Left renal cortex interstitium (tissue), 4 donors: Measurements from ENCODE around the gene CCDC85C. TPM values are rescaled to one million over a fixed set of nuclear protein-coding genes. Genes with fewer than 3 reads are reported as not detected.
"Not testable (repeated sequence)": the region's sequence is repeated elsewhere in the genome, so short reads cannot be mapped to it uniquely, and the experiment has no call there.

Source experiments
- DNase-seq, 4 donors: peaks; one replicate each; pipeline ENCODE4 v3.0.0-alpha.2; 2013; ENCODE audit warnings: low read depth in 4 of 4, low spot score in 2 of 4, missing footprints in 1 of 4
- polyA plus RNA-seq, 4 donors: library from polyadenylated mRNA; unstranded; fragments of 120-200 nt; gene quantifications; one replicate each; pipeline ENCODE4 v1.2.1, GENCODE V29; 2013; ENCODE audit not compliant: insufficient read length in 4 of 4

CCDC85C gene
- polyA plus RNA-seq = 10 to 100 TPM; 24.9 to 40.0 (median 30.9) TPM

- DNase-seq = no peak
These were observed at the start of gene CCDC85C for GRCh38 chr14:99603471-99604277. TSS of gene CCDC85C (minus strand) at chr14:99604207. CDS start at chr14:99603959, 248 bp downstream.

- no peak for DNase-seq
These were observed 48.1 kb upstream of the CCDC85C start for GRCh38 chr14:99651953-99652746.

GRCh38 chr14:99650189-99650588 is 46.2 kb upstream of the CCDC85C start:
- DNase-seq = no peak

DNA sequence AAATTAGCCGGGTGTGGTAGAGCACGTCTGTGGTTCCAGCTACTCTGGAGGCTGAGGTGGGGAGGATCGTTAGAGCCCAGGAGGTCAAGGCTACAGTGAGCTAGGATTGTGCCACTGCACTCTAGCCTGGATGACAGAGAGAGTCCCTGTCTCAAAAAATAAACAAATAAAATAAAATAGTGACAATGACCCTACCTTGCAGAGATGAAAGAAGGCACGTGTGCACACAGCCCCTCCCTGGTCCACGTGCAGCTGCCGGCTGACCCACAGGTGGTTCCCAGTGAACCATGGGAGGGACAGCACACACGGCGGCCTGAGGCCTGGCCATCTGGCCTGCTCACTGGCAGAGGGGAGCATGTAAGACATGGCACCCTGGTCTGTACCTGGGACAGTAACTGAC is 45.6 kb upstream of the CCDC85C start:
- DNase-seq = no peak

- DNase-seq = no peak
These were observed 45.2 kb upstream of the CCDC85C start for GRCh38 chr14:99649219-99649618.

GRCh38 chr14:99648027-99648784 is 44.2 kb upstream of the CCDC85C start:
- no peak for DNase-seq

GRCh38 chr14:99647411-99647810 is 43.4 kb upstream of the CCDC85C start:
- no peak for DNase-seq

DNA sequence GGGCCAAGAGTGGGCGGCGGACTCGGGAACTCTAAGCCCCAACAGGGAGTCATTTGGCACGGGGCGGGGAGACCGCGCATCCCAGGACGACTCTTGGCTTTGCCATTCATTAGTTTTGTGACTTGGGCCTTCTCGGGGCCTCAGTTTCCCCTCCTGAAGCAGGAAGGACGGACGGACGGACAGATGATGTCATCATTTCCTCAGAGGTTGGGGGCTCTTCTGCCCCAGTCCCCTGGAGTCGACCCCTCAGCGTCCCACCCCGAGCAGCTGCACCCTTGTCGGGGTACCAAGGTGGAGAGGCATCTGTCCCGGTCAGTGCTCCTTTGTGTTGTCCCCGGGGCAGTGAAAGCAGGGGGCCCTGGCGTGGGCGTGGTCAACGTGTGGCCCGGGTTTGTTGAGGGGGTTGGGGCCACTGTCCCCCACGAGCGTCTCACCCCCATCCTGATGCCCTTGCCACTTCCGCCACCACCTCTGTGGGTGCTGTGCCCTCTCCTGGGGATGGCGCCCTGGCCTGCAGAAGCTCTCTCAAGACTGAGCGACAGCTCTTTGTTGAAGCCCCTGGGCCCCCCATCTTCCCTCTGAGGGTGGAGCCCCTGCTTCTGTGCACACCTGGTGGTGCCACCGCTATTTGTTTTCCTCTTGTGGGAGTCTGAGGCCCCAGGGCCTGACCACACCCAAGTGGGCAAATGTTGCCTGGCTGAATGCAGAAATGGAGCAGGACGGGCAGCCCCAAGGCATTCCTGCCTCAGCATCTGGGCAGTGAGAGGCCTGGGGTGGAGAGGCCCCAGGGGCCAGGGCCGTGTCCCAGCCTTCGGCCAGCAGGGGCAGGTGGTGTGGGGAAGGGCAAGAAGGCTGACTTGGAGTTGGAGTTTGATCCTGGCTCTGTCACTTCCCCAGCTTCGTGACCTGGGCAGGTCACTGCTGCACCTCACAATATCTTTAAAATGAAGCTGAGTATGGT is 41.8 kb upstream of the CCDC85C start:
- DNase-seq = no peak

GRCh38 chr14:99644723-99645544 is 40.9 kb upstream of the CCDC85C start, which contains the start of gene HHIPL1:
TSS of gene HHIPL1 (plus strand) at chr14:99645129. CDS start at chr14:99645208, 79 bp downstream.
- DNase-seq = no peak

- no peak for DNase-seq
These were observed 40.1 kb upstream of the CCDC85C start for GRCh38 chr14:99644035-99644587.

- no peak for DNase-seq
These were observed 39.3 kb upstream of the CCDC85C start for GRCh38 chr14:99643343-99643742.

DNA sequence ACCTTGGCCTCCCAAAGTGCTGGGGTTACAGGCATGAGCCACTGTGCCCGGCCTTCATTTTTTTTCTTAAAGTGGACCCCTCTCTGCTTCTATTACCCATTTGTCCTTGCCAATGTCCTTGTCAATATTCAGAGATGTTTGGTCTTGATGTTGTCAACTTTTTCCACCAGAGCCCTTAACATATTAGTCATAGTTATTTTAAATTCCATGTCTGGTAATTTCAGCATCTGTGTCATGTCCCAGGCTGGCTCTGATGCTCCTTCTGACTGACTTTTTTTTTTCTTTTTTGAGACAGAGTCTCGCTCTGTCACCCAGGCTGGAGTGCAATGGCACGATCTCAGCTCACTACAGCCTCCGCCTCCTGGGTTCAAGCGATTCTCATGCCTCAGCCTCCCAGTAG is 38.8 kb upstream of the CCDC85C start:
- not testable (repeated sequence) for DNase-seq

GRCh38 chr14:99637624-99638023 is 33.6 kb upstream of the CCDC85C start:
- DNase-seq = no peak

DNA sequence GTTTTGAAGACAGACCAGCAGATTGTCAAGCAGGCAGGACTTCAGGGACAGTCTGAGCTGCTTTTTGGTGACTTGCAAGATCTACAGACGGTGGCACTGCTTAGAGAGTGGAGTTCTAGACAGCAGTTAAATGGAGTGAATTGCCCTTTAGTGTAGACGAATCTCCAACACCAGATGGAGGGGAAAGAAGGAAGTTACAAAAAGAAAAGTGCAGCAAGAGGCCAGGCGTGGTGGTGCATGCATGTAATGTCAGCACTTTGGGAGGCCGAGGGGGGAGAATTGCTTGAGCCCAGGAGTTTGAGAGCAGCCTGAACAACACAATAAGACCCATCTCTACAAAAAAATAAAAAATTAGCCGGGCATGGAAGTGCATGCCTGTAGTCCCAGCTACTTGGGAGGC is 32.5 kb upstream of the CCDC85C start:
- no peak for DNase-seq

GRCh38 chr14:99635116-99635515 is 31.1 kb upstream of the CCDC85C start:
- no peak for DNase-seq

GRCh38 chr14:99634443-99634842 is 30.4 kb upstream of the CCDC85C start:
- DNase-seq = no peak

- DNase-seq = no peak
These were observed 29.9 kb upstream of the CCDC85C start for GRCh38 chr14:99633918-99634317.

GRCh38 chr14:99633141-99633540 is 29.1 kb upstream of the CCDC85C start:
- no peak for DNase-seq
